ENCODE results near the gene PIK3C3.
"Not testable (repeated sequence)": the region's sequence is repeated elsewhere in the genome, so short reads cannot be mapped to it uniquely, and the experiment has no call there.

The PIK3C3 gene

DNA sequence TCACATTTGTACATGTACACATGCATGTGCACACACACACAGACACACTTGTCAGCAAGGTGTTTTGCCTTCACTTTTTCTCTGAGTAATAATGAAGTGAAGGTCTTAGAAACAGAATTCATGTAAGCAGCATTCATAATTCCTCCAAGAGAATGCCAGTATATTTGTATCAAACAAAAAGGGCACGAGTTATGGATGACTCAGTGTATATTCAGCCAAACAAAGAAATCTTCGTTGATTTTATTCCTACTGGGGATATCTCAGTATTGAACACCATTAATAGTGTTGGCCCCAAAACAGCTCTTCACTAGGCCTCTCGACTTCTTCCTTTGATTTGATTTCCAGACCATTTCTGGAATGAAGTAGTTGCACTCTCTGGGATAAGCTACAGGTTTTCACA, 125.3 kb downstream of the PIK3C3 start:
- no peak for FAIRE-seq

DNA sequence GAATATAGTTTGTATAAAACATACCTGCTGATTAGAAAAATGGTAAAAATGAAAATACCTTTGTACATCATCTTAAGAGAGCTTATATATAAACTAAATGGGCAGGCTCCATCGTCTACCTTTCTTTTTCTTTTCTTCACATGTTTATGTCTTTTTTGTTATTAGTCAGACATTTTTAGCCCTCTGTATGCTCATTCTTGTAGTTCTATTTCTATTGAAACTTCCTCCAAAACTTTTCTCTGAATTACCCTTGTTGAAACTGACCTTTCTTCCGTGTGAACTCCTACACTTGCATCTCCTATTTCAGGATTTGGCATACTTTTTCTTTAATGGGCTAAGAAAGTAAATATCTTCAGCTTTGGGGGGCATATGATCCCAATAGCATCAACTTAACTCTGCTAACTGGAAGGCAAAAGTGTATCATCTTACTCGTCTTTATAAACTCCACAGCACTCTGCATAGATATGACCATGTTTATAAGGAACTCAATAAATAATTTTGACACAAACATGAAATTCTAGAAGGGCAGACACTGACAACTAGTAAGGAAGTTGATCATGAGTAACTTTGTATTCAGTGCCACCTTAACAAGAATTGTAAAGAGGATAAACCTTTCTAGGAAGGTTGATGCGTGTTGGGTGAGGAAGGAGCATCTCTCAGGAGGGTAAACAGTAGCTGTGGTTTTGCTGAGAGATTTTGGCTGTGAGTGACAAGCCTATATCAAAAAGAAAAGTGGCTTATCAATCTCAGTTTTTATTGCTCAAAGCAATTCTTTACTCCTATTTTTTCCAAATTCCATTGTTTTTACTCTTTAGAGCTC, 127.6 kb downstream of the PIK3C3 start:
- FAIRE-seq: no peak

DNA sequence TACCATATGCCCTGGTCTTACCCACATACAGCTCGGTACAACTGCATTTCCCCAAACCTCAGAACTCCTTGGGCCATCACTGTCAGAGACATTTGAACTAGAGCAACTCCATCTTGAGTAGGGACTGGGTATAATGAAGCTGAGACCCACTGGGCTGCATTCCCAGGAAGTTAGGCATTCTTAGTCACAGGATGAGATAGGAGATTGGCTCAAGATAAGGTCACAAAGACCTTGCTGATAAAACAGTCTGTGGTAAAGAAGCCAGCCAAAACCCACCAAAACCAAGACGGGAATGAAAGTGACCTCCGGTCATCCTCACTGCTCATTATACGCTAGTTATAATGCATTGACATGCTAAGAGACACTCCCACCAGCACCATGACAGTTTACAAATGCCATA, 131.3 kb downstream of the PIK3C3 start:
- FAIRE-seq: no peak

DNA sequence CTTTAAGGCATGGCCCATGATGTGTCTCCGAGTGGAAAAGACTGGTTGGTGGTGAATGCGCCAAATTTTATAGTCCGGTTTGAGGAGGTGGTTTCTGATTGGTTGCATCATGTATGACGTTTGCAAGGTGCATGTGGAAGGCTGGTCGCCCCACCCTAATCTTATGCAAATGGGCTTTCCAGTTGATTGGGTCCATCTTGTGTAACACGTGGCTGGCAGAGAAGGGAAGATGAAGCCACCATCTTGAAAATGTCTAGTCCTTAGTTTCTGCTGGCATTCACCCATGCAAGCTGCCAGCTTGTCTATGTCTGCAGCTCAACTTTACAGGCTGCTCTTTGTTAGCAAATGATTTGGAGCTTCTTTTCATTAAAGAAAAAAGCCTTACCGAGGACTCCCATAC, 132.2 kb downstream of the PIK3C3 start:
- no peak for FAIRE-seq

DNA sequence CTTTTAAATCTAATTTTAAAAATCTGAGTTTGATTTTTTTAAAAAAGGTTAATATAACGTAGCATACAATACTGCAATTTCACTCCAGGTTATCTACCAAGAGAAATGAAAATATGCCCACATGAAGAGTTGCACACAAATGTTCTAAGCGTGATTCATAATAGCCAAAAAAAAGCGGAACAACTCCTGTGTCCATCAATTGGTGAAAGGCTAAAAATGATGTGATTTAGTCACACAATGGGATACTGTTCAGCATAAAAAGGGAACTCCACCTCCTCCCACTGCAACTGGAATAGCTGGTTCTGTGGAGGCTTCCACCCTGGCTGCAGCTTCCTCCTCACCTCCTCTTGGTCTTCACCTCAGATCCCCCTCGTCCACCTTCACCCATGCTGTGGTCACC, 132.8 kb downstream of the PIK3C3 start:
- FAIRE-seq: no peak

DNA sequence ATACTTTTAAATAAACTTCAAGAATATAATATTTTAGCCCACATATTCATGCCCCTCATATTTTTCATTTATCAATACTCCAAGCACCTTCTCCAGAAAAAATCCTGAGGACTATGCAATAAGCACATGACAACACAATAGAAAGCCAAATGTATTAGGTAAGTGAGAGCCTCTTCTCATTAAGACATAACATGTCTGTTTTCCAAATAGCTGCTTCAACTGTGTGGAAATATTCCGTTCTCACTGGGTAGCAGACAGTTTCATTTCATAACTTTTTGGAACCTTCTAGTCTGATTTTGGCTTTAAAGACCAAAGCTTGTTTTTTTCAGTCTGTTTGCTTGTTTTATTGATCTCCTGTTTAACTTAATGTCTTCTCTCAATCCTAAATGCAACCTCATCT, 137.8 kb downstream of the PIK3C3 start:
- FAIRE-seq: no peak

DNA sequence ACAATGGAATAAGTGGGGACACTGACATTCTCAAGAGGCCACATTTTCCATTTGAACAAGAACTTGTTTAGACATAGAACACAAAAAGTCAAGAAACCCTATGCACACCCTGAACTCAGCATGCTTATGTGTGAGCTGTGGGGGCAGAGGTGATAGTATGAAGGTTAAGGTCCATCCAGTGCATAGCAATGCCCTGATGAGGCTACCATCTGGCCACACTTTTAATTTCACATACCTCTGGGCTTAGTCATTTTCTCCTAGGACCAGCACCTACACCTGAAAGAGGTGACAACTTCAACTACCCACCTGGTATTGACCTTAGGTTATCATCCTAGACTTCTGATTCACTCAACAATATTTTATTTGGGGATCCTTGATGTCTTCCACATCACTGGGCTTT, 139.8 kb downstream of the PIK3C3 start:
- no peak for FAIRE-seq

DNA sequence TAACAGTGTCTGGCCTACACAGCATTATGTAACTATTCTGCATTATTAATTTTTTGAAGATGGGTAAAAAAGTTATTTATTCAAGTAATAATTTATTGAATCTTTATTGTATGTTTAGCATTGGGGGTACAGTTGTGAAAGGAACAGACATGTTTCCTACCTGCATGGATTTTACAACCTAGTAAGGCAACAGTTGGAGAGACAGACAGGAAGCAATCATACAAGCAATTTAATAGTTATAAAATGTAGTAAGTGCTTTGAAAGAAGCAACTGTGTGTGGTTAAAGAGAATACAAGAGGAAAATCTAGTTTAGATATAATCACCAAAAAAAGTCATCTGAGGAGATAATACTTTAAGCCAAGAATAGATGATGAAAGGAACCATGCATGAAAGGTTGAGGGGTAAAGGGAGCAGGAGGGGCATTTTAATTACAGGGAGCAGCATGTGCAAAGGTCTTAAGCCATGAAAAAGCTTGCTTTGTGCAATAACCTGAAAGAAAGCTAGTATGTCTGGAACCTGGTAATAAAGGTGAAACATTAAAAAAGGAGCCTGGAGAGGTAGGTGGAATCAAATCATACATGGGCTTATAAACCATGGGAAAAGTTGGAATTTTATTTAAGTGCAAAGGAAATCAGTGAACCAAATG, 140.8 kb downstream of the PIK3C3 start:
- no peak for FAIRE-seq

DNA sequence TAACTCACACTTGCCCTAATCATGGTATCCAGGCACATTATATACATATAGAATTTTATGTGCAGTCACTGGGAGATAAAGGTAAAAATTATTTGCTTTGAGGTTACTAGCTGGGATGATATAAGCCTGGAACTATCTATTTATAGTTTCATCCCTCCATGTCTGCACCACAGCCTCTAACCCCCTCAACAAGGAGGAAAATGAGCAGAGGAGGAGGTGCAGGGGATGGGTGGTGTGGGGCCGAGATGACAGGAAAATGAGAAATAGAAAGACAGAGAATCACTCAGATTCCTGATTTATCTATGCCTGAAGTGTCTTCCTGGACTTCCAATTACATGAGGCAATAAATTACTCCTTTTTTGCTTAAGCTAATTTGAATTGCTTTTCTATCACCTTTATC, 145.2 kb downstream of the PIK3C3 start:
- FAIRE-seq: no peak

DNA sequence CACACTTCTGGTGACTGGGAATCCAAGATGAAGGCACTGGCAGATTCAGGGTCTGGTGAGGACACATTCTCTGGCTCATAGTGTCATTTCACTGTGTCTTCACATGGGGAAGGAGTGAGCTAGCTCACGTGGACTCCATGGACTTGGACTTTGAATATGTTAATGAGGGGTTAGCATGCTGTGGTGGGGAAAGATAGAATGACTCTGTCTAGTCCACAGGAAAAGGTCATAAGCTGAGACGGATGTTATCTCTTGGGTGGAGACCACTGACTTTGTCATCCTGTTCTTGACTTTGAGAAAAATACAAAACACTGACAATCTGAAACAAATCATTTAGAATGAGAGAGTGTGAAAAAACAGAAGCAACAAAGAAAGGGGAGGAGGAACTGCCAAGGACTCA, 145.9 kb downstream of the PIK3C3 start:
- FAIRE-seq: no peak

DNA sequence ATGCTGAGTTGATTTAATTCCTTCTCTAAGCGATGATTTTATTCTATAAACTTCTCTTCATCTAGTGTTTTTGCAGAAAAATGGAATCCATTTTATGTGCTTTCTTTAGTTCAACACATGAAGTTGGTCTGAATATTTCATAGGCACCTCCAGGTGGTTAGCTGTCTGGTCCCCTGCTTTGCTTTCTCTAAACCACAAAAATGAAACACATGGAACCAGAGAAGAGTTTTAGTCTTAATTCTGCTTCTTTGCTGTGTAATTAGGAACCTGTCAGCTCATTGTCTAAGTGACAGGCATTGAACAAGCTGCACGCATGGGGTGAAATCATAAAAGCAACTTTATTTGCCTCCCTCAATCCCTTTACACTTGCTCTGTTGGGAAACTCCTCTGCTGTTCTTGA, 150.4 kb downstream of the PIK3C3 start:
- FAIRE-seq: no peak

DNA sequence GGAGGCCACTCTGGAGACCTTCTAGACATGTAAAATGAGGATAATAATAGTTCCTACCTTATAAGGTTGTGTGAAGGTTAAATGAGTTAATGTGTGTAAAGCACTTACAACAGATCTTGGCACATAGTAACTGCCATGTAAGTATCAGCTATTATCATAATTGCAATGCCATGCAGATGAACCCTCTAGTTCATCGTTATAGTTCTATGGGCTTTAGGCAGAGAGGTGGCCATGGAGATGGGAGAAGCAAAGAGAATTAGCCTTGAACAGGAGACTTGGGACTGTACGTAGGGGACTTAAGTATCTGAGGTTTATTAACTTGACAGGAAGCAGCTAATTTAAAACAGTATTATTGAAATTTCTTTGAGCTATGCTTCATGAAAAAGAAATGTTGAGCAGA, 151.8 kb downstream of the PIK3C3 start:
- FAIRE-seq: no peak

DNA sequence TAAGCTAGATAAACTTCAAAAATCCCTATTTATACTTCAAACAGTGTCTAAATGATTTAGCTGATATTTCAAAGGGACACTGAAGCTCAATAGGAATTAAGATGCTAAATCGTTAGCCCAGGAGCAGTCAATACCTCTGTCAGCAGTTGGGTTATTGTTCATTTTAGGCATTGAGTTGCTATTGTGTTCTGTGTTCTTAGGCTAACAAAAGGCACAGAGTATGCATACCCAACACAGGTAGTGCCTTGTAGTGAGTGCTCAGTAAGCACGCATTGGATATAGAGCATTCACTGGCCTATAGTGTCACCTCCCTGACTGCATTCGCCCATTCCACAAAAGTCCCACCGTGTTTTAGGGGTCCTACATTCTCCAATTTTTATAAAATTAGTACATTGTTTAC, 152.3 kb downstream of the PIK3C3 start:
- FAIRE-seq: no peak

DNA sequence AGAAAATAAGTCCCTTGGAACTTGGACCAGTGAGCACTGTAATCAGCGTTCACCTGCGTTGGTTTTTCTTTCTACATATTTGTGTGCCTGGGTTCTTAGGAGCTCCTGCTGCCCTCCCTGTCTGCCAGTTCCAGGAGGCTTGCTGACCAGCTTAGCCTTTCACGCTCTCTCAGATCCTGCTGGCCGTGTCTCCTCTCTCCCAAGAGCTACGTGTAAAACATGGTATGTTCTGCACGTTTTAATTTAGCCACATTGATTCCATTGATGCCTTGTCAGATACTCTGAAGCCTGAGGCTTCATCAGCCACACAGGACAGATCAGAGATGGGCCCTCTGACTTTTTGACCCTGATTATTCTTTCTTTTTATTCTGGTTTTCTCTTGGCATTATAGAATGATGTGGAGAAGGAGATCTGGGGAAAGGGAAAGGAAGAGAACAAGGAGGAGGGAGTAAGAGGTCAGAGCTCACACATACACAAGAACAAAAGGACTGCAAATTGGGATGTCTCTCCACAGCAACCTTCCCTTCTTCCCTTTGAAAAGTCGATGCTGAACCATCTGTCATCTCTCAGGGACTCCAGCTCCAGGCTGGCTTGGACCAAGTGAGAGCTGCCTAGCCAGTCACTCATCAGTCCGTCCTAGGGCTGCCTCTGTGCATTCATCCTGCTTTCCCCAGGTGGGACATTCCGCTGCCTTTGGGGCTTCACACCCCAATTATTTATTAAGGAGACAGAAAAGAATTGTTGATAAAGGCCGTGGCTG, 152.8 kb downstream of the PIK3C3 start:
- FAIRE-seq: no peak

DNA sequence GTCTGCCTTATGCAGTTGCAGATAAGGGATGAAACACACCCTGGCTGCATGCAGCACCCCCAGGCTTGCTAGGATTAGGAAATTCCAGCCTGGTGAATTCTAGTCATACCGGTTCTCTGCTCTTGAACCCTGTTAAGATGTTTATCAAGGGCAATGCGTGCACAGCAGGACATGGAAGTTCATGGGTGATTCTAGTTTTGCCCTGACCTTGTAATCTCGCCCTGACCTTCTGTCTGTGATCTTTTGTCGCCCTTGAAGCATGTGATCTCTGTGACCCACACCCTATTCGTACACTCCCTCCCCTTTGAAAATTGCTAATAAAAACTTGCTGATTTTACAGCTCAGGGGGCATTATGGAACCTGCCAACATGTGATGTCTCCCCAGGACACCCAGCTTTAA, 157.1 kb downstream of the PIK3C3 start:
- FAIRE-seq: not testable (repeated sequence)

DNA sequence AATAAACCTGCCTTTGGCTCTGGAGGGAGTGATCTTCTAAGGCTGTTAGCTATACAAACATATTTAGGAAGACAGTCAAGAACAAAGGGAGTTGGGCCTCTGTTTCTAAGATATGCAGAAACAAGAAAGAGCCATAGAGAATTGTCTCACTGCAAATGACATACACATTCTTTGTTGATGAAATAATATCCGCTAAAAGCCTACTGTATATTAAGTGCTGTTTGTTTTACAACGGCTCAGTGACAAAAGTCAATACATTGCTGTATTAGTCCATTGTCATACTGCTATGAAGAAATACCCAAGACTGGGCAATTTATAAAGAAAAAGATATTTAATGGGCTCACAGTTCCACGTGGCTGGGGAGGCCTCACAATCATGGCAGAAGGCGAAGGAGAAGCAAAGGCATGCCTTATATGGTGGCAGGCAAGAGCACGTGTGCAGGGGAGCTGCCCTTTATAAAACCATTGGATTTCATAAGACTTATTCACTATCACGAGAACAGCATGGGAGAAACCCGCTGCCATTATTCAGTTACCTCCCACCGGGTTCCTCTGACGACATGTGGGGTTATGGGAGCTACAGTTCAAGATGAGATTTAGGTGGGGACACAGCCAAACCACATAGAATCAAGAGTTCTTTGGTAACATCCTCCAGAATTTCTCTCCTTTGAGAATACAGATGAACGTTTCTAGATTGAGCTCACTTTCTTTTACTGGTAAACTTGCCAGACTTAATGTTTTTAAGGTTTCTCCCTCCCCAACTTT, 157.8 kb downstream of the PIK3C3 start:
- no peak for FAIRE-seq

DNA sequence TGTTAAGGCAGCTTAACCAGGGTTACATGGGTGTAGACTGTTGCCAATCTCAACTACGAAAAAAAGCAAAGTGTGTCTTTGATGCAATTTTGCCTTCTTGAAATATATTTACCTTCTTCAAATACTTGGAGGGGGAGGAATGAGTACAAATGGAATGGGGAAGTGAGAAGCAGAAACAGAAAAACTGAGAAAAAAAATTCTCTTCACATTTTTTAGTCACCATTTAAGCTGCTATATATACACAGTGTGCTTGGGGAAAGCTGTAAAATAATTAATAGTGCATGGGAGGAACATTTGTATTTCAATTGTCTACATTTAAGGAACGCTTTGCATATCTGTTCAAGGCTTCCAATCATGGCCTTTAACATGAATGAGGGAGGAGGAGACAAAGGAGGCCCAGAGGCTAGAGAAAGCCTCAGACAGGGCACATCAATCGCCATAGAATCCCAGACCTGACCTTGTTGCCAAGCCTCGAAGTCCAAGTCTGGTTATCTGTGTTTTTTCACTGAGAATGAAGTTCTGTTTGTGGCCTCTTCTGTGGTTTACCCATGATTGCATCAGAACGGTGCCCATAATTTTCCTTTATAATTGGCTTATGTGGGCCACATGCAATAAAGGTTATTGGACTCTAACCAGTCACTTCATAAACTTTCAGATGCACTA, 158.6 kb downstream of the PIK3C3 start:
- FAIRE-seq: no peak

DNA sequence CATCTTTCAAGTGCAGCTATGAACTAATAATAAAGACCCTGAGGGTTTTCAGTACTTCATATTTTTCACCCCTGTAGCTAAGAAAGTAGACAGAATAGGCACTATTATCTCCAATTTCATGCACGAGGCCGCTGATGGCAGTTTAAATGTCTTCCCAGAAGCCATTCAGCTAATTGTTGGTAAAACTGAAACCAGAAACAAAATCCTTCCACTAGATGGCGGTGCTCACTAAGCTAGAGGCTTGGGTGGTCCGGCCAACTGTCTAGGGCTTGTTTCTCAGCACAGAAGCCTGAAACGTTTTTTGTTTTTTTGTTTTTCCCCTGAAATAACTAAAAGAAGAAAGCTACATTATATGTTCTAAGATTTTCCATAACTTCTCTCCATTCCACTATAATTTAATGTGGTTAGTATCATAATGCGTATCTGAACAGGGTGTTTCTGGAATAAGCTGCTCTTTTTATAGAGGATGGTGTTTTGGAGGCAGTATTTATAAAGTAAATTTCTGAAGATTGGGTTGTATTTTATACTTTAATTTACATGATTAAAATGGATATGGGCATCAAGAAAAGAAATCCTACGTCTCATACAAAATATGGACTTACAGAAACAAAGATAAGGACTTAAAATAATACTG, 159.4 kb downstream of the PIK3C3 start:
- peak; percentile 95 for FAIRE-seq

DNA sequence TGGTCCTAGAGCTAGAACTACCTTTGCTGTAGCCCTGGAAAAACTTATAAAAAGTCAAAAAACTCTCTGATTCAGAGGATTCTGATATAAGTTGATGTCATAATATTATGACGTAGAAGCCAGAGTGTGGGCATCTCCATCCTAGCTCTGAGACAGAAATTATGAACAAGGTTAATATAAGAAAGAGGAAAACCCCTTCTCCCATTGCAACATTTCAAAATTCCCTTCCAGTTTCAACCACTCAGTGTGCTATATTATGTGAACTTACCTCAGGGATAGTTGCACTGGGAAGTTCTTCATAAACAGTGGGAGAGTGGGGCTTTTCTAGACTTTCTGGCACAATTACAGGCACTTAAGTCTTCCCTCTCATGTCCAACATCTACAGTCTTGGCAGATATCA, 171.6 kb downstream of the PIK3C3 start:
- FAIRE-seq: no peak

DNA sequence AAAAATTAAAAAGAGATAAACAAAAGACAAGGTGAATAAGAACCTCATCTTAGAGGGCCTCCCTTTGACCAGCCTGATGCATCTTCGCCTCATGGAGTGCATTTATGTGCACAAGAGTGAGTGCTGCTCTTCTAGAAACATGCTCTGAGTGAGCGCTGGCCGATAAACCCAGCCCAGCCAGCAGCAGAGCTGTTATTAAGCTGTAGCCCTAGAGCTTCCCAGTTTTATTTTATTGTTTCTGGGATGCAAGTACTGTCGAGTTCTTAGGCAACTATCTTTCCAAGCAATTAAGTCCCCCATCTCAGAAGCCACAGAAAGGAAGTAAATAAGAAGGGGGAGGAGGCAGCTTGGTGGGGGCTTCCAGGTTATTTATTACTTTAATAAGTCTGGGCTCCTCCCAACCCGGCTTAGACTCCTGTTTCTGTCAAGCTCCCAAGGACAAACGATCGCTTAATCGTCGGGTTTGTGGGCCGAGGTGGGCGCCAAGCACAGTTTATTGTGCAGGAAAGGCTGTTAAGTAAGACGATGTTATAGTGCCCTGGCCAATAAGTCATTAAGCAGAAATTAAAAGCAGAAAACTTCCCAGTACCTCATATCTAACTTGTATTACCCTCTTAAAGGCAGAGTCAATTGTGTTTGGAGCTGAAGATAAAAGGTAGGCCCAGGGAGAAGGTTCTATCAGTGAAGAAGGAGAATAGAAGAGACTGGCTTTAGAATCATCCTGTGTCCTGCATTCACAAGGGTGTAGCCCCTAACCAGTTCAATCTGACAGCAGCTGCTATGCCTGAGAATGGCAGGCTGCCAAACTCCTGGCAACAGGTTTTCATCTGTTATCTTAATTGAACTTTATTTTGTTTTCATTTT, 176.3 kb downstream of the PIK3C3 start:
- FAIRE-seq: no peak

DNA sequence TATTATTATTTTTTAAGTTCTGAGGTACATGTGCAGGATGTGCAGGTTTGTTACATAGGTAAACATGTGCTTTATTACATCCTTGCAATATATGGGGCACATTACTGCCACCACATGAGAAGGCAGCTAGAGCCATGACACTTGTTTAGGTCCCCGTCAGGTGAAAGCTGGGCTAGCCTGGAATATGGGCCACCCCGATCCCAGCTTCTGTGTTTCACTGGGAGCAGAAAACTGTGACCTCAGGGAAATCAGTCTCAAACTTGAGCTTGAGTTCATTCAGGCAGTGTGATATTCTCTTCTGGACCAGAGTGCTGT, 176.9 kb downstream of the PIK3C3 start:
- no peak for FAIRE-seq
